Stimulated activated CD8-positive, alpha-beta memory T cell treated with anti-CD3 and anti-CD28 coated beads, Interleukin-12 subunit alpha, Interleukin-12 subunit beta, amount 100 ng/mL, for 4 hours (primary cell): ENCODE measurements around the gene ZNF790.
A peak's percentile ranks its signal among the peaks of the same experiment; 100 is the strongest.
"Not testable (repeated sequence)": the region's sequence is repeated elsewhere in the genome, so short reads cannot be mapped to it uniquely, and the experiment has no call there.

ENCODE experiments used
- DNase-seq: peaks from one replicate; pipeline ENCODE4 v3.0.0-alpha.2; 2020; ENCODE audit warnings: low read depth

Gene ZNF790

DNA sequence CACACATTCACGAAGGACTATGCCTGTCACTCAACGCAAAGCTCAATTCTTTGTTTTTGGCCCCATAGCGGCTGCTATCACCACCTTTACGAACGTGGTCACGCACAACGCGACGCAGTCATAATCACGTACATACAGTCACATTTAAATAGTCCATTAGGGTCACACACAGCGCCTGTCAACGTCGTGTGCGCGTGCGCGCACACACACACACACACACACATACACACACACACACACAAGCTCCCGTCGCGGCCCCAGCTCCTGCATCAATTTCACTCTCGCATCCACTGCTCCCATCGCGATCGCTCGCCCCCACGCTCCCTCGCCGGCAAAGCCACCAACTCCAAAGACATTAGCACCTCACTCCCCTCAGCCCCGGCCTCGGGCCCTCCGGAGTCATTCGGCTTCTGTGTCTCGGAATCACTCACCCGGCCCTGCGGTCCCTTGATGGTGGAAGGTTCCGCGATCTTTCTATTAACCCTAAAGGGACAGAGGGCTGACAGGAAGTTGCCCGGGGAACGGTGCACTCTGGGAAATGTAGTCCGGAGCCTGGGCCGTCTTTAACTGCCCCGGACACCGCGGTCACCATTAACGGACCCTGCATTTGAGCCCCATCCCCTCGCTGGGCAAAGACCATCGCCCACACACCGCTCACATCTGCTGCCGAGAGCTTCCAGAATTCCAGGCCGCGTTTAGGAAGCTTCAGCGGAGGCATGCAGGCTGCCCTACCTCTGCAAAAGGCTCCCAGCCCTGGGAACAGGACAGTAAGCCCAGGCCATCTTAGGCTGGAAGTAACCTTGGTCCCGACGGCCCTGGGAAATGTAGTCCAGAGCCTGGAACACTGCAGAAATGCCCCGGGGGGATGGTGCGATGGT, at the start of gene ZNF790:
TSS of gene ZNF790 (minus strand) at position 482 of the 878 bp plus-strand sequence. CDS start 12,768 bp downstream, outside the sequence.
- peak; percentile 69 for DNase-seq

DNA sequence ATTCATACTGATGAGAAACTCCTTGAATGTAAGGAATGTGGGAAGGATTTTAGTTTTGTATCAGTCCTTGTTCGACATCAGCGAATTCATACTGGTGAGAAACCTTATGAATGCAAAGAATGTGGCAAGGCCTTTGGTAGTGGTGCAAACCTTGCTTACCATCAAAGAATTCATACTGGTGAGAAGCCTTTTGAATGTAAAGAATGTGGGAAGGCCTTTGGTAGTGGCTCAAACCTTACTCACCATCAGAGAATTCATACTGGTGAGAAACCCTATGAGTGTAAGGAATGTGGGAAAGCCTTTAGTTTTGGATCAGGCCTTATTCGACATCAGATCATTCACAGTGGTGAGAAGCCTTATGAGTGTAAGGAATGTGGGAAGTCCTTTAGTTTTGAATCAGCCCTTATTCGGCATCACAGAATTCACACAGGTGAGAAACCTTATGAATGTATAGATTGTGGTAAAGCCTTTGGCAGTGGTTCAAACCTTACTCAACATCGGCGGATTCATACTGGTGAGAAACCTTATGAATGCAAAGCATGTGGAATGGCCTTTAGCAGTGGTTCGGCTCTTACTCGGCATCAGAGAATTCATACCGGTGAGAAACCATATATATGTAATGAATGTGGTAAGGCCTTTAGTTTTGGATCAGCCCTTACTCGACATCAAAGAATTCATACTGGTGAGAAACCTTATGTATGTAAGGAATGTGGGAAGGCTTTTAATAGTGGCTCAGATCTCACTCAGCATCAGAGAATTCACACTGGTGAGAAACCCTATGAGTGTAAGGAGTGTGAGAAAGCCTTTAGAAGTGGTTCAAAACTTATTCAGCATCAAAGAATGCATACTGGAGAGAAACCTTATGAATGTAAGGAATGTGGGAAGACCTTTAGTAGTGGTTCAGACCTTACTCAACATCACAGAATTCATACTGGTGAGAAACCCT, 39.1 kb upstream of the ZNF790 start:
- DNase-seq: no peak

DNA sequence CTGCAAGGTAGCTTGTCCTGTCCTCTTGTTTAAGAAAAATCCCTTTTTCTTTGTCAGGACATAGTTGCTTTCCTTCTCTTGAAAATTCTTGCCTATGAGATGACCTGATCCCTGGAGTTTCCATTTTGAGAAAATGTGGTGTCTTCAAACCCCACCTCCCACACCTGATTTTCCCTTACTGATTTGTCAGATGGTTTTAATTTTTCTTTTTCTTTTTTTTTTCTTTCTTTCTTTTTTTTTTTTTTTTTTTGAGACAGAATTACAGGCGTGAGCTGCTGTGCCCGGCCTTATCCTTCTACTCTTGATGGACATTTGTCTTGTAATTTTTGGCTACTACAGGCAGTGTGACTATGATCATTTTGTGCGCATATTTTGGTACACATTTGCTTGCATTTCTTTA, 13.7 kb upstream of the ZNF790 start:
- no peak for DNase-seq

DNA sequence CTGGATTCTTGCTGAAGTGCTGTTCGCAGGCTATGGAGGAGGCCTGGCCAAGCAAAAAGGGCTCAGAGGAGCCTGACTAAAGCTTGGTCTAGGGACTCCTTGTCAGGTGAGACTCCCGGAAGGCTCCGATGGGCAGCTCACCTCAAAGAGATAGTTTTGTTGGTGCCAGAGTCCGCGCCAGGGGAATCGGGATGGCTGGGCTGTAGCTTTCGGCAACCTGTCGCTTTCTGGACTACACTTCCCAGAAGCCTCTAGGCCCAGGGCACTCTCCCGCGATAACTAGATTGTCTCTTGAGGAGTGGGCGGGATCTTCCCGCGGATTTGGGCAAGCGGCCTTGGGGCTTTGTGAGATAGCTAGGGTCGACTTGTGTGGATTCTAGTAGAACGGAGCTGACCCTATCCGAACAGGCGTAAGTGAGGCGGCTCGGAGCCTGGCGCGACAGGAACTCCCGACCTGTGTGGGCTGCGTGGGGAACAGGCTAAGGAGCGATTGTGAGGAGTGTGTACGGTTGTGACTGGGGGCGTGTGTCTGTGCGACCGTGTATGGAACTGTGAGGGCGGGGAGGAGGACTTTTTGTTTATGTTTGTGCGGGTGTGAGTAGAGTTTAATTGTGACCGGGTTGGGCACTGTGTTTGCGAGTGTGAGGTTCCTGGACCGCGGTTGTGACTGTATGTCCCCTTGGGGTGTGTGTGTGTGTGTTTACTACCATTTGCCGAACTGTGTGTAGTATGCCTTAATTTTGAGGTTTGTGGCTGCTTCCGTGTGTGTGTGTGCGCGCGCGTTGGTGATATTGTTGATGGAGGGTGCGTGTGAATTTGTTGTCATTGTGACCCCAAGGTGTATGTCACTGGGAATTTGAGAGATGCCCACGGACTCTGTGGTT, 12.6 kb upstream of the ZNF790 start, which contains the start of gene ZNF345:
TSS of gene ZNF345 (plus strand) at position 318 of the 884 bp plus-strand sequence. CDS start 25,955 bp downstream, outside the sequence.
- DNase-seq: peak; percentile 68

DNA sequence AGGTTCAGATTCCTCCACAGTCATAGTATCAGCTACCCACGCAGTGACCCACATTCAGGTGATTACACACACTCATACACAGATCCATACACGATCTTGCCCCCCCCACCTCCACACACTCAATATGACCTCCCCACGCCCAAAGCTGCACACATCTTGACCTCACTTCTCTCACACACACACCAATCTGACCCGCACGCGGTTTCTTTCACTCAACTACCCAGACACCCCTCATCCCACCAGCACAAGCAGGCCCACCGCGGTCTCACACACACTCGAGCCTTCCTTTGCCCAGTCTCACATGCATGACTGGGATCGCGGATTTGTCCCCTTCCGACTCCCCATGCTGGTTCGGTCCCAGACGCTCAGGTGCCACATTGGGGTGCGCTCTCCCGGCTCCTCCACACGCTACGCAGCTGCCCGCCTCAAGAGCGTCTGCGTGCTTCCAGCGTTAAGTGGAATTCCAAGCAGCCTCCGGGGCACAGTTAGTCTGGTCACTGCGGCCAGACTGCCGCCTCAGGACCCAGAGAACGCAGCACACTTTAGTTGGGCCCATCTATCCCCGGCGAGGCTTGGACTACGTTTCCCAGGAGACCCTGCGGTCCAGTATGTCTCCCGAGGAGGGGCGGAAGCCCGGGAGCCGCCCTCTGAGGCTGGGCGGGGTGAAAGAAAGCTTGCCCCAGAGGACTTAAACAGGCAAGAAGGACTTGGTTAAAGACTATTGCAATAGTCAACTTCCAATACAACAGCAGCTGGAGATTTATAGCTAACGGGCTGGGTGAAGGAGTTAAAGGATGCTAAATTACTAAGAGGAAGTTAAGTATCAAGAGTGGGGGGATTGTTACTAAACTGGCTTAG, 11.7 kb upstream of the ZNF790 start:
- DNase-seq: peak; percentile 79

DNA sequence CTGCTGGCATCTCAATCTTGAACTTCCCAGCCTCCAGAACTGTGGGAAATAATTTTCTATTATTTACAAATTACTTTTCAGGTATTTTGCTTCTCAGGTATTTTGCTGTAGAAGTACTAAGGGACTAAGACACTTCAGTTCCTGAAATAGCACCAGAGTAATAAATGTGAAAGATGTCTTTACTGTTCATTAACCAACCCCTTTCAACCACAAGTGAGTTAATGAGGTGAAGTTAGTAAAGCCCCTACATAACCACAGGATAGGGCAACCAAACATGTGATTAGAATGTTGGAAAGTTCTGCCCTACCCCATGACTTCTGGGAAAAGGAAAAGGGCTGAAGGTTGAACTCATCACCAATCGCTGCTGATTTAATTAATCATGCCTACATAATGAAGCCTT, 9.8 kb upstream of the ZNF790 start:
- no peak for DNase-seq

DNA sequence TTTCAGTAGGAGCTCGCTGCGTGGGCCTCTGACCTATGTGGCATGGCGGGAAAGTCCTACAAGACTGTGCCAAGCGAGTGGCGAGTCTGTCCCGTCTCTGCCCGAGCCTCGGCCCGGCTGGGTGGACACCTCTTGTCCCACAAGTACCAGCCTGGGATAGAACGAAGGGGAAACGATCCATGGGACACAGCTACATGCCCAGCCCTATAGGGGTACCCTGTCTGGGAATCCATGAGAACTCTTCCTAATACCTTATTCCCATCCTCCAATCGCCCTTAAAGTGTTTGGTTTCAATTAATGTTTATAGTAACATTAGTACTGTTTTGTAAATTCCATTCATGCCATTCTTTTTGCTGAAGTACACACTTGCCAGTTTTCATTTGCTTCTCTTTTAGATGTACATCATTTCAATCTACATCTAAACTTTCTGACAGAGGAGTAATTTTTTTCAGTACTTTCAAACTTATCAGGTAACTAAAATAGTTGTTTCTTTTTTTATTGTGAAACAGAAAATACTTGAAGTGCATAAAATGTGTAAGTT, 667 bp upstream of the ZNF790 start:
- no peak for DNase-seq

DNA sequence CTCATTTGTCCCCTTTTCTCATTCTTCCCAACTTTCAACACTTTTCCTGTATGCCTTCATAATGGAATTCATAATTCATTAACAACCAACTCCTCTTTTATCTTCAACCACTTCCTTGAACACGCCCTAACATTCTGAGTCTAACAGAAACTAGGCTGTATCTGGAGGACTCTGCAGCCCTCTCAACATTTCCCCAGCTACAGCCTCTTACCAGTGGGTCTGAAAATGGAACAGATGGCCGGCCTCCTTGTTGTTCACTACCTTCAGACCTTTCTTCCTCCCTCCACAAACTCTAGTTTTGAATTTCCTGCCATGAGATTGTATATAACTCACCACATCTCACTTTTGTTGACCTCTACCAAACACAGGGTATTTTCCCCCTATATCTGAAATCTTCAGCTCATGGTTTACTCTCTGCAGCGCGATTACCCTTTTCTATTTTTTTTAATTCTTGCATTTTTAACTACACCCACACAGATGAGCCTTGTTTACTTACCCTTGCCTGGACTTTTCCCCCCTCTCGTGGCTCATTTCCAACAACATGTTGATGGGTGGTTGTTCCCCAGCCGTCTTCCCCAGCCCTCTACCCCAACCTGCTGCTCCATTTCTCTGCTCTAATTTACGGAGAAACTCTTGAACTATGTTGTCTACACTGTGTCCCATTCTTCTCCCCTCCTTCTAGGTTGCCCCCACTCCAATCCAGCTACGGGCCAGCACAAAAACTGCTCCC, 846 bp downstream of the ZNF790 start:
- DNase-seq: no peak

DNA sequence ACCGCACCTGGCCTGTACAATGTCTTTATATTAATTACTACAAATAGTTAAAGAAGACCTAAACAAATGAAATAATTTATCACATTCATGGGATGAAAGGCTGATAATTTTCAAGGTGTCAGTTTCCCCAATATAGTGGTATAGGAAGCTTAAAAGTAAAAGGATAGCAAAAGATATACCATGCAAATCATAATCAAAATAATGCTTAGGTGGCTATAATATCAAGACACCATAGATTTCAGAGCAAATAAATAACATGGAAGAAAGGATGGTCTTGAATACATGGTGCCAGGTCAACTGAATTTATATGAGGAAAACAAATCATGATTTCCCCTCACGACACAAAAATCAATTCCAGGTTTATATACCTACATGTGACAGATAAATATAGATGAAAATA, 4.8 kb downstream of the ZNF790 start:
- no peak for DNase-seq

DNA sequence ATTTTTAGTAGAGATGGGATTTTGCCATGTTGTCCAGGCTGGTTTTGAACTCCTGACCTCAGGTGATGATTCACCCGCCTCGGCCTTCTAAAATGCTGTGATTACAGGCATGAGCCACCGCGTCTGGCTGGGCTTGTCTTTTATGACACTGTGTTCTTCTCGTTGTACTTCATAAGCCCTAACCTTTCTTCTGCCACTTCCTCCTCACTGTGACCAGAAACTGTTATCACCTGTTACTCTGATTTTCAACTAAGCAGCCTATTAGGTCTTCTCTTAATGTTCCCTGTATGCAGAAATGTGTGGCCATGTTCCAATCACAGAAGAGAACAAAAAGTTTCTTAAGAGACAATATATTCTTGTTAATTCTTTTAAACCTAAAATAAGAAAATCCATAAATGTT, 16.4 kb downstream of the ZNF790 start:
- no peak for DNase-seq

DNA sequence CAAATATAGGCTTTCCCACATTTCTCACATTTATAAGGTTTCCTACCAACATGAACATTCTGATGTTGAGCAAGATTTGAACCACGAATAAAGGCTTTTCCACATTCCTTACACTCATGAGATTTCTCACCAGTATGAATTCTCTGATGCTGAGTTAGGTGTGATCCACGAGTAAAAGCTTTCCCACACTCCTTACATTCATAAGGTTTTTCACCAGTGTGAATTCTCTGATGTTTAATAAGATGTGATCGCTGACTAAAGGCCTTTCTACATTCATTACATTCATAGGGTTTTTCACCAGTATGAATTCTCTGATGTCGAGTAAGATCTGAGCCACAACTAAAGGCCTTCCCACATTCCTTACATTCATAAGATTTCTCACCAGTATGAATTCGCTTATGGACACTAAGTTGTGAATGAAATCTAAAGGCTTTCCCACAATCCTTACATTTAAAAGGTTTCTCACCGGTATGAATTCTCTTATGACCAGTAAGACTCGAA, 19.0 kb downstream of the ZNF790 start:
- no peak for DNase-seq

DNA sequence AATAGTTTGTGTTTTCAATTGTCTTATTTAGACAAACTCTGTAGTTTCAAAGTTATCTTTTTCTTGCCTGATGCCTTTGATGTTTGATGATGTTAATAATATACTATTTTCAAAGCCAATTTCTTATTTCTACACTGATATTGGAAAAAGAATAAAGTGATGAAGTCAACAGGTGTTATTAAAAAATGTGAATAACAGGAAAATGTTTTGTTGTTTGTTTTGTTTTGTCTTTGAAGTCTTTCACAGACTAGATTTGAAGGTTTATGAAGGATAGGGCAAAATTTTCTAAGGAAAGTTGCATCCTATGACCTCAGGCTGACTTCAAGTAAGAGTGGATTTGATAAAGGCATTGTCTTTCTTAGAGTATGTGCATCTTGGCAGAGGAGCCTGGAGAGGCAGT, 31.2 kb downstream of the ZNF790 start:
- no peak for DNase-seq

DNA sequence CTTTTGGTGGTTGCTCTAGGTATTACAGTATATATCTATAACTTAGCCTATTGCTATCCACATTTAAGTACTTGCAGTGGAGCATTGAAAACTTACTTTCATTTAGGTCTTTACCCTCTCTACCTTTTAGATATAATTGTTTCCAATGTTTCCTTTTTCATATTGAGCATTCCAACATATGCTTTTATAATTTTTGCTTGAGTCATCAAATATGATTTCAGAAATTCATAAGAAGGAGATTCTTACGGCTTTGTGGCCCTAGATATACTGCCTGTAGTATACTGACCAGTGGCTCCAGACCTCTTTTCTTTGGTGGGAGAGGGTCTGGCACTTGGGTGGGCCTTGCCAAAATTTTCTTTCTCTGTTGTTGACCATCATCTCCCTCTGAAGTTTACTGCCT, 32.8 kb downstream of the ZNF790 start:
- no peak for DNase-seq

DNA sequence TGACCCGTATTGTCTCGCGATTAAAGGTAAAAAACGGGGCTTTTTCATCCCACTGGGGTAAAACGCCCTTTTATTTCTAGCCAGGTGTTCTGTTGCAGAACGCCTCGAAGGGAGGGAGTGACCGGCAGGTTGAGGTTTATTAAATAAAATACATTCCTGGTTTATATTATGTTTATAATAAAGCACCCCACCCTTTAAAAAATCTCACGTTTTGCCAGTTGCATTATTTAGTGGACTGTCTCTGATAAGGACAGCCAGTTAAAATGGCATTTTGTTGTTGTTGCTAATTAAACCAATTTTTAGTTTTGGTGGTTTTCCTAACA, 40.4 kb downstream of the ZNF790 start:
- no peak for DNase-seq

DNA sequence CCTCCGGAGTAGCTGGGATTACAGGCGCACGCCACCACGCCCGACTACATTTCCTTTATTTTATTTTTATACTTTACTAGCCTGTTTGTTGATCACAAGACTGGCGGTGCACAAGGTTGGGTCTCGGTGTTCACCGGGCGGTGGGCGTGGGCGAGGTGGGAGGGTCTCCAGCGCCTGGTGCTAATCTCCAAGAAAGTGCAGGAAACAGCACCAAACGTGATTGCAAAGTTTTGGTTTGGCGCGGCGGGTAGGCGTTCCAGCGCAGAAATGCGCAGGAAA, 41.5 kb downstream of the ZNF790 start:
- no peak for DNase-seq

DNA sequence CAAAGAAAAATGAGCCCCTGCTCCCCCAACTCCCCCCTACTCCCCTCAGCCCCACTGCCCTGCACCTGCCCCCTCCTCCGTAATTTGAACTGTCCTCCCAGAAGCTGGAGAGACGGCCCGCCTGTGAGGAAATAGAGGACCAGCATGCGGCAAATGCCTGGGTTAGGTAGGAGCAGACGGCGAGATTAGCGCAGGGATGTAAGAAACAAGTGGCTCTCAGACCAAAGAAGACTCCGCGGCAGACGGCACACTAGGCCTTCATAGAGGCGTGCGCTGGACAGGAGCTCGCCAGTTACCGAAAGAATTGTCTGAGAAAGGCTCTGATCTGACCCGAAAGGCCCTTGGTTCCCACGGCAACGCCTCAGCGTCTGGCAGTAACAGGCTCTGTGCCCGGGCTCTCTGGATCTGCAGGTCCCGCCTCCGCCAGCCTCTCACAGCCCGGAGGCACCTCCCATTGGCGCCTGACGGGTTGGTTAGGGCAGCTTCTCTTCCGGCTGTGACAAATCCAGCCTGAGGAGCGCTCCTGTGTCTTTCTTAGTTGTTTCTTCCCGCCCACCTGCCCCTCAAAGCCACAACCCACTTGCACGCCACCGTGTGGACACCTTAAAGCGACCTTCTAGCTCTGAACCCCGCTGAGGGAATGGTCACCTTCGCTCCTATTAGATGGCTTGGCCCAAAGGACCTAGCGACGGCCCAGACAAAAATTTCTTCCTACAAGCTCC, 46.6 kb downstream of the ZNF790 start:
- not testable (repeated sequence) for DNase-seq

DNA sequence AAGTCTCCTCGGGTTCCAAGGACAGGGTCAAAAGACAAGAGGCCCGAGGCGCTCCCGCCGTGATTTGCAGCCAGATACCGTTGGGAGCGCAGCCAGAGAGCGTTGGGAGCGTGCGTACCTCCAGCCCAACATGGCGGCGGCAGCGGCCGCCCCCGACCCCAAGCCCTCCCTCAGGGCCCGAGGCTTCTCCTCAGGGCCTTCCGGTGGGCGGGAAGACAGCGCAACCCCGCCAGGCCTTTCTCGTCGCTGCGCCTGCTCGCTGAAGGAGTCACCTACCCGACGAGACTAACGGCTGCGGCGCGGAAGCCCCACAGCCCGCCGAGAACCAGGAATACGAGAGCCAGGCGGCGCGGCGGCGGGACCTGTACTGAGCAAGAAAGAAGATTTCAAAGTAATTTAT, 62.4 kb downstream of the ZNF790 start:
- no peak for DNase-seq

DNA sequence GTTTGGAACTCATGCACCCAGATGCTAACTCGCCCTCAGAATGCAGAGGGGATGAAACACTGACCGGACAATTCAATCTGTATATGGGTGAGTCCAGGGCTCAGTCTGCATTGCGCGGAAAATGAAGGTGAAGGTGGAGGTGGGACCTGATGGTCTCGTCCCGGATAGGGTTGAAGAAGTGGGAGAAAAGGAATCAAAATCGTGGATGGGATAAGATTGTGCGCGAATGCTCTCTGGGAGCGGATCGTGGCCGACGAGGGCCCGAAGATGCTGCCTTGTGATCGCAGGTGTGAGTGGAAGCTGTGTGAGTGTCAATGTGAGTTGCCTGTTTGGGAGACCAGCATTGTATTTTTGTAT, 65.0 kb downstream of the ZNF790 start:
- DNase-seq: no peak
